AG04450 (cell line): ENCODE data around the gene FARP2. TPM values are rescaled to one million over a fixed set of nuclear protein-coding genes. Genes with fewer than 3 reads are reported as not detected.
"Not testable (repeated sequence)": the region's sequence is repeated elsewhere in the genome, so short reads cannot be mapped to it uniquely, and the experiment has no call there.

Experiments used
- CTCF ChIA-PET: fragments of 300-600, 350-600 bp; formaldehyde crosslinking; extraction: SDS; loops from one replicate; lab custom pipeline; 2022; ENCODE audit warnings: antibody characterized with exemption, inconsistent platforms; lab: Charles Lee
- POLR2A ChIA-PET: fragments of 350-600 bp; formaldehyde crosslinking; extraction: SDS; loops from one replicate; lab custom pipeline; 2021; ENCODE audit warnings: antibody characterized with exemption, inconsistent platforms; lab: Yijun Ruan, JAX
- DNase-seq: peaks from one replicate; pipeline ENCODE4 v3.0.0-alpha.2; 2011; ENCODE audit warnings: low read depth, low spot score
- H3K27ac ChIP-seq: one replicate; pipeline ENCODE4 v1.5.1; 2012; ENCODE audit warnings: low read depth, low read length, control low read depth
- H3K27me3 ChIP-seq: one replicate; pipeline ENCODE4 v1.6.0; 2012; ENCODE audit warnings: low read length; ENCODE audit not compliant: control insufficient read depth, insufficient read depth
- H3K4me3 ChIP-seq: 2 replicates; pipeline ENCODE4 v1.5.1; 2011; ENCODE audit warnings: mild to moderate bottlenecking, low read depth, low read length, control low read depth
- H3K9me3 ChIP-seq: 2 replicates; pipeline ENCODE4 v1.5.1; 2012; ENCODE audit warnings: low read length; ENCODE audit not compliant: control insufficient read depth, insufficient read depth
- polyA plus RNA-seq: library from polyadenylated mRNA; depleted of rRNA; stranded (reverse); fragments of >200 nt; gene quantifications from 2 replicates; pipeline ENCODE4 v1.2.3, GENCODE V29; 2011
- TF ChIP-seq, protein P1 (sequence below): IDR thresholded peaks from 2 replicates; pipeline ENCODE4 v1.5.1; 2011; ENCODE audit warnings: low read depth, low read length, control low read depth, inconsistent platforms

The FARP2 gene
- polyA plus RNA-seq, 1 experiment, result 25.4 TPM

DNA sequence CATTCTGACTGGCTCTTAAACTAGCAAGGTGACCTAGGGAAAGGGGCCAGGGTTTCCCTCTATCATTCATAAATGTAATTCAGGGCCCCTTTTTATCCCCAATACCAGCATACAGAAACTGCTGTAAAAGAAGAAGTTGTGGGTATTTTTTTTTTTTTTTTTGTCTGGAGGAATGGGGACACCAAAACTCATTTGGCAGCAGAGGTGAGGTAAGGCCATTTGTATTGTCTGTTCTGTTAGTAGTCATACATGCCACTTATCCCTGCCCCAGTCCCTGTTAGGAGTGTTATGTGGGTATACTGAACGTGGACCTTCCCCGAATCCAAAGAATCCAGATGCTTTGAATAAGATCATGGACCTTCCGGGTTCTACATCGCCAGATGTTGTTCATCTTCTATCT is 38.7 kb upstream of the FARP2 start:
- Histone ChIP-seq H3K27ac (no peak overlapping the region), H3K9me3 (peaks cover 4% of the 10 kb centered on the region; the same call in 1 of the 2 replicates), H3K4me3 (peak overlapping the region; percentile 96), H3K27me3 (no peaks in the 10 kb centered on the region)
- ChIA-PET POLR2A (no interaction called here), CTCF (no interaction called here)
- TF ChIP-seq, protein P1, sequence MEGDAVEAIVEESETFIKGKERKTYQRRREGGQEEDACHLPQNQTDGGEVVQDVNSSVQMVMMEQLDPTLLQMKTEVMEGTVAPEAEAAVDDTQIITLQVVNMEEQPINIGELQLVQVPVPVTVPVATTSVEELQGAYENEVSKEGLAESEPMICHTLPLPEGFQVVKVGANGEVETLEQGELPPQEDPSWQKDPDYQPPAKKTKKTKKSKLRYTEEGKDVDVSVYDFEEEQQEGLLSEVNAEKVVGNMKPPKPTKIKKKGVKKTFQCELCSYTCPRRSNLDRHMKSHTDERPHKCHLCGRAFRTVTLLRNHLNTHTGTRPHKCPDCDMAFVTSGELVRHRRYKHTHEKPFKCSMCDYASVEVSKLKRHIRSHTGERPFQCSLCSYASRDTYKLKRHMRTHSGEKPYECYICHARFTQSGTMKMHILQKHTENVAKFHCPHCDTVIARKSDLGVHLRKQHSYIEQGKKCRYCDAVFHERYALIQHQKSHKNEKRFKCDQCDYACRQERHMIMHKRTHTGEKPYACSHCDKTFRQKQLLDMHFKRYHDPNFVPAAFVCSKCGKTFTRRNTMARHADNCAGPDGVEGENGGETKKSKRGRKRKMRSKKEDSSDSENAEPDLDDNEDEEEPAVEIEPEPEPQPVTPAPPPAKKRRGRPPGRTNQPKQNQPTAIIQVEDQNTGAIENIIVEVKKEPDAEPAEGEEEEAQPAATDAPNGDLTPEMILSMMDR, result no peak
- no peak for DNase-seq

DNA sequence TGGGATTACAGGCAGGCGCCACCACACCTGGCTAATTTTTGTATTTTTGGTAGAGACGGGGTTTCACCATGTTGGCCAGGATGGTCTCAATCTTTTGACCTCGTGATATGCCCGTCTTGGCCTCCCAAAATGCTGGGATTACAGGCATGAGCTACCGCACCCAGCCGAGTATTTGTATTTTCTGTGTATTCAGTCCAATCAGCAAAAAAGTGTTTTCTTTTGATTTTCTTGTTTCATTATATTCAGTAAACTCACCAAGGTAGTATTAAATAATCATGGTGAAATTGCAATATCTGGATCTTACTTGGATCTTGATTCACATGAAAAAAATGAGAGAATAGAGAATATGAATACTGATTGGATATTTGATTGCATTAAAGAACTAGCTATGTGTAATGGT is 37.3 kb upstream of the FARP2 start:
- H3K27ac ChIP-seq, H3K9me3 ChIP-seq, H3K27me3 ChIP-seq, CTCF ChIA-PET, H3K4me3 ChIP-seq, POLR2A ChIA-PET, DNase-seq: not testable (repeated sequence)

DNA sequence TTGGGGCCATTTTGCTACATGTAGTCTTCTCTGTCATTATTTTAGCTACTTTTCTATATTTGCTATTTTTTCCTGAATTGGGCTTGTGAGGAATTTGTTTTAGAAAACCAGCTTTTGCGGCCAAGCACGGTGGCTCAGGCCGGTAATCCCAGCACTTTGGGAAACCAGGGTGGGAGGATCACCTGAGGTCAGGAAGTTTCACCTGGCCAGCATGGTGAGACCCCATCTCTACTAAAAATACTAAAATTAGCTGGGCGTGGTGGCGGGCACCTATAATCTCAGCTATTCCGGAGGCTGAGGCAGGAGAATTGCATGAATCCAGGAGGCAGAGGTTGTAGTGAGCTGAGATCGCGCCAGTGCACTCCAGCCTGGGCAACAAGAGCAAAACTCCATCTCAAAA is 35.7 kb upstream of the FARP2 start:
- H3K4me3 ChIP-seq, result no peak overlapping the region
- H3K9me3 ChIP-seq, result peaks cover 4% of the 10 kb centered on the region; the same call in 1 of the 2 replicates
- ChIA-PET CTCF (interaction anchor here (0.5 kb wide), 1 partner anchor 99 kb away, joined by 3 read pairs; no protein-coding TSS in a partner anchor), POLR2A (no interaction called here)
- TF ChIP-seq, protein P1, result no peak
- no peaks in the 10 kb centered on the region for H3K27me3 ChIP-seq
- no peak overlapping the region for H3K27ac ChIP-seq
- no peak for DNase-seq

DNA sequence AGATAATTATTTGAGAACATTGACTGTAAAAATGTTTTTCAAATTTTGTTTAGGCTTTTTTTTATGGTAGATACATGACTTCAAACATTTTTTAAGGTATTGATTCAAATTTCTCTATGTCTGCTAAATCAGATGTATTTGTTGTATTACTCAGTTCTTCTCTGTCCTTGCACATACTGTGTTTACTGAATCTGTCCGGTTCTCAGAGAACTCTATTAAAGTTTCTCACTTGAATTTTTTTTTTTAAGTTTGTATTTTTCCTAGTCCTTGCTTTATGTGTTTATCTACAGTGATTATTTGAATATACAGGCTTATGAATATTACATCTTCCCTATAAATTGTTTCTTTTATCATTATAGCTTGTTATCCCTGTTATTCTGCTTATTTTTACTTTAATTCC is 35.1 kb upstream of the FARP2 start:
- Histone ChIP-seq H3K9me3 (peaks cover 3% of the 10 kb centered on the region; the same call in 1 of the 2 replicates), H3K4me3 (no peak overlapping the region), H3K27ac (no peak overlapping the region), H3K27me3 (no peaks in the 10 kb centered on the region)
- TF ChIP-seq, protein P1, result no peak
- no peak for DNase-seq
- CTCF ChIA-PET, result no interaction called here
- POLR2A ChIA-PET, result no interaction called here

DNA sequence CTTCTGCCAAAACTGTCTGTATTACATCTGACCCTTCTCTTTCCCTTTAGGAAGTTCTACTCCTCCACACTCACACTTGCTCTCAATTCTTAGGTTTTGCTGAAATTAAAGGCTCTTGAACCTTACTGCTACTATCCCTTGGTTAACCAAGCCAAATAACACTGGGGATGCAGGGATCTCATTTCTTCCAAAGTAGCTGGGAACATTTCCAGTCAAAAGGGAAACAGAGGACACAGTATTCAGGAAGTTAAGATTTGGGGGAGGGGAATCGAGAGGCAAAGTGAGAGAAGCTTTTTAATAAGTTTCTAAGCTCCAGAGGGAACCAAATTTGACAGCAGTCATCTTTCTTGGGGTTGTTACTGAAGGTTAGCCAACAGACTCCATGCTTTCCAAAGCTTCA is 34.2 kb upstream of the FARP2 start:
- H3K4me3 ChIP-seq, result no peak overlapping the region
- no peaks in the 10 kb centered on the region for H3K27me3 ChIP-seq
- POLR2A ChIA-PET, result interaction anchor here (0.6 to 0.7 kb wide), 2 partner anchors 235 to 355 kb away, joined by 3 to 5 read pairs; no protein-coding TSS in a partner anchor
- no peak overlapping the region for H3K27ac ChIP-seq
- H3K9me3 ChIP-seq, result no peaks in the 10 kb centered on the region
- no peak for DNase-seq
- TF ChIP-seq, protein P1, result no peak
- CTCF ChIA-PET, result no interaction called here
